Measurements from ENCODE around the gene DPEP3.
"Not testable (repeated sequence)": the region's sequence is repeated elsewhere in the genome, so short reads cannot be mapped to it uniquely, and the experiment has no call there.

Gene DPEP3, protein sequence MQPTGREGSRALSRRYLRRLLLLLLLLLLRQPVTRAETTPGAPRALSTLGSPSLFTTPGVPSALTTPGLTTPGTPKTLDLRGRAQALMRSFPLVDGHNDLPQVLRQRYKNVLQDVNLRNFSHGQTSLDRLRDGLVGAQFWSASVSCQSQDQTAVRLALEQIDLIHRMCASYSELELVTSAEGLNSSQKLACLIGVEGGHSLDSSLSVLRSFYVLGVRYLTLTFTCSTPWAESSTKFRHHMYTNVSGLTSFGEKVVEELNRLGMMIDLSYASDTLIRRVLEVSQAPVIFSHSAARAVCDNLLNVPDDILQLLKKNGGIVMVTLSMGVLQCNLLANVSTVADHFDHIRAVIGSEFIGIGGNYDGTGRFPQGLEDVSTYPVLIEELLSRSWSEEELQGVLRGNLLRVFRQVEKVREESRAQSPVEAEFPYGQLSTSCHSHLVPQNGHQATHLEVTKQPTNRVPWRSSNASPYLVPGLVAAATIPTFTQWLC

DNA sequence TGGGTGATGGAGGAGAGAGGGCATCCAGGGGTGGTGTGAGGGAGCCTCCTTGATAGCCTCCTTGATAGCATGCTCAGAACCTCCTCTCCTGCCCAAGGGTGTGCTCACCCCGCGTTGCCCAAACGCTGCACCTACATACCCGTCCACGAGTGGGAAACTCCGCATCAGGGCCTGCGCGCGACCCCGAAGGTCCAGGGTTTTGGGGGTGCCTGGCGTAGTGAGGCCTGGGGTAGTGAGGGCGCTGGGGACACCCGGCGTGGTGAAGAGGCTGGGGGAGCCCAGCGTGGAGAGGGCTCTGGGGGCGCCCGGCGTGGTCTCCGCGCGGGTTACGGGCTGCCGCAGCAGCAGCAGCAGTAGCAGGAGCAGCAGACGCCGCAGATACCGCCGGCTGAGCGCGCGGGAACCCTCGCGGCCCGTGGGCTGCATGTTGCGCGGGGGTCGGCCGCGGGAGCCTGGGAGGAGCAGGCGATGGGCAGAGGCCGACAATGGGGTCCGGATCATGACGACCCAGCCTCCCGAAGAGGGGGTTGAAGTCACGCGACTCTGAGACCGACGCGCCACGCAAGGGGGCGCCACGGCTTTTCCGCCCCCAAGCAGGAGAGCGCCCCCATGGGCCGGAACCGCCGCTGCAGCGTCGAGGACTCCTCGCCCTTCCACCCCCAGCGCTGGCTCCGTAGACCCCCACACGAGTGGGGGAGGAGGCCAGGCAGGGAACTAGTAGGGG, at the start of gene DPEP3:
Gene DPEP3 (minus strand): TSS at position 545 of the 724 bp plus-strand sequence. CDS start 119 bp downstream, at position 426.
- no peak for DNase-seq

DNA sequence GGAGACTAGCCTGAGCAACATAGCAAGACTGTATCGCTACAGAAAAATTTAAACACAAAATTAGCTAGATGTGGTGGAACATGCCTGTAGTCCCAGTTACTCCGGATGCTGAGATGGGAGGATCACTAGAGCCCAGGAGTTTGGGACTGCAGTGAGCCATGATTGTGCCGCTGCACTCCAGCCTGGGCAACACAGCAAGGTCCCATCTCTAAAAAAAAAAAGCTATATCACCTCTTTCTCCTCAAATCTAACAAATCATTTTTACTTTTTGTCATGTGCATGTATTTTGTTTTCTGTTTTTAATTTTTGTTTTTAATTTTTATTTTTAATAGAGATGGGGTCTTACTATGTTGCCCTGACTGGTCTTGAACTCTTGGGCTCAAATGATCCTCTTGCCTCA, 48.7 kb upstream of the DPEP3 start:
- no peak for DNase-seq

GRCh38 chr16:68022728-68023537, 42.6 kb upstream of the DPEP3 start, which contains the start of the genes DDX28 and DUS2:
Gene DDX28 (minus strand): TSS chr16:68023232. CDS start chr16:68023202, 30 bp downstream.
Gene DUS2 (plus strand): TSS chr16:68023284. CDS start chr16:68038024, 14,740 bp downstream.
- DNase-seq: peak; percentile 94 to 95

DNA sequence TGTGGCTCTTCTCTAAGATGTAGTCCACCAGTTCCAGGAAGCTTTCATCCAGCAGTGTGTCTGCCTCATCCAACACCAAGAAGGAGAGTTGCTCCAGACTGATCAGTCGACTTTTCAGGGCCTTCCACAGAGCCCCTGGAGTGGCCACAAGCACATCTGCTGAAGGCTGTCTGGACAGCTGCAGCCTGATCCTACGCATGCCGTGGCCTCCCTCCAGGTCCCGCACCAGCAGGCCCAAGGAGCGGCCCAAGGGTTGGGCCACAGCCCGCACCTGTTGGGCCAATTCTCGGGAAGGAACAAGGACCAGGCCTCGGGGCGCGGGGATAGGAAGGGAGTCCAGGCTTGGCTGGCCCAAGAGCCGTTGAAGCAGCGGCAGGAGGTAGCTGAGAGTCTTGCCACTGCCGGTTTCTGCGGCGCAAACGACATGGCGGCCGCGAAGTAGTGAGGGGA, 42.0 kb upstream of the DPEP3 start:
- DNase-seq: no peak

- DNase-seq: no peak
These were observed 41.2 kb upstream of the DPEP3 start for GRCh38 chr16:68021490-68021889.

- no peak for DNase-seq
These were observed 38.9 kb upstream of the DPEP3 start for GRCh38 chr16:68019167-68019680.

DNA sequence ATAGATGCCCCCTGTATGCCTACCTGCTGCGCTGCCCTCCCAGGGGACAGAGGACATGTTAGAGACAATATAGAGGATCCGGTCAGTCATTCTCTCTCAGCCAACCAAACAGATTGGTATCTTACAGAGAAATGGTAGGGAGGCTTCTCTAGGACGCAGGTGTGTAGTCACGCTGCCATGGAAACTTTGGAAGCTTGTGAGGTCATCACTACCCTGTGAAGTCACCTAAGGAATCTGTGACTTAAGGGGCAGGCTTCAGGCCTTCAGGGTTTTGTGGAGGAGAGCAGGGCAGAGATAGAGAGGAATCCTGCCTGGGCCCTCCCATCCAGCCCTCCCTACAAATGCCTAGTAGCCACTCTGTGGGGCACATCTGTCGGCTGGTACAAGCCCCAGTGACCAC, 35.4 kb upstream of the DPEP3 start, which contains the start of gene DPEP2NB:
Gene DPEP2NB (minus strand): TSS at position 231 of the 400 bp plus-strand sequence. CDS start 141 bp downstream, at position 90.
- no peak for DNase-seq

- no peak for DNase-seq
These were observed 33.1 kb upstream of the DPEP3 start for GRCh38 chr16:68013440-68013839.

DNA sequence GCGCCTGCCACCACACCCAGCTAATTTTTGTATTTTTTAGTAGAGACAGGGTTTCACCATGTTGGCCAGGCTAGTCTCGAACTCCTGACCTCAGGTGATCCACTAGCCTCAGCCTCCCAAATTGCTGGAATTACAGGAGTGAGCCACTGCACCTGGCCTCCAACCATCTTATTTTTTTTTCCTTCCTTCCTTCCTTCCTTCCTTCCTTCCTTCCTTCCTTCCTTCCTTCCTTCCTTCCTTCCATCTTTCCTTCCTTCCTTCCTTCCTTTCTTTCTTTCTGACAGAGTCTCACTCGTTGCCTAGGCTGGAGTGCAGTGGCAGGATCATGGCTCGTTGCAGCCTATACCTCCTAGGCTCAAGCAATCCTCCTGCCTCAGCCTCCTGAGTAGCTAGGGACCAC, 29.6 kb upstream of the DPEP3 start:
- not testable (repeated sequence) for DNase-seq

GRCh38 chr16:68009157-68009735, 28.9 kb upstream of the DPEP3 start:
- no peak for DNase-seq

DNA sequence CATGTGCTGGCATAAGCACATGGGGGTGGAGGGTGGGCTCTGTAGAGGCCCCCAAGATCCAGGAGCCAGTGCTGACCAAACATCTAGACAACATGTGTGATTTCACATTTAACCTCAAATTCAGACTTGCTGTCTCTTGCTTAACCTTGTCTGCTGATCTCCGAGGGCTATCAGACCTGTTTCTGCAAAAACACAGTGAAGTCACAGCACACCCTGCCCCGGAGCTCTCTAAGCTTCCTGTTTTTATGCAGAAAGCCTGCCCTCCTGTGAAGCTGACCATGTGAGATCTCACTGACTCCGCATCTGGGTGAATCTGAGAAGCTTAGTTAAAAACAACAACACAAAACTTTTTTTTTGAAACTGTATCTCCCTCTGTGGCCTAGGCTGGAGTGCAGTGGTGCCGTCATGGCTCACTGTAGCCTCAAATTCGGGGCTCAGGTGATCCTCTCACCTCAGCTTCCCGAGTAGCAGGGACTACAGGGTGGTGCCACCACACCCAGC, 25.5 kb upstream of the DPEP3 start:
- peak in 1 of 2 experiments; percentile 29 for DNase-seq

GRCh38 chr16:68005211-68005610, 24.9 kb upstream of the DPEP3 start:
- no peak for DNase-seq

GRCh38 chr16:68003031-68003430, 22.7 kb upstream of the DPEP3 start:
- DNase-seq: no peak

DNA sequence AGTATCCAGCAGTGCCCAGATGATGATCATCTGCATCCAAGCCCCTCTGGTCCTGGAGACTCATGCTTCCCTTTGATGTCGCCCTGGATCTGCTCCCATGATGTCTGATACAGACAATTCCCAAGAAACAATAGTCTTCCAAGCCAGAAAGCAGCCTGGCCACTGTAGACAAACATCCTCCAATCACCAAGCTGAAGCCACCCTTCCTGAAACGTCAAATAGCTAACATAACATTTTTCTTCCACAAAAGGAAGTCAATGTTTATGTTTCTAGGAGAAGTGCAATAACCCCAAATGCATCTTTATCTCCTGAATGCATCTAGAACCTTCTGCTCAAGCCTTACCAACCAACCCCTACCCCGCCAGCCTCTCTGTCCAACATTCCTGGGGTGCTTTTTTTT, 20.2 kb upstream of the DPEP3 start:
- DNase-seq: no peak

GRCh38 chr16:67999985-68000384, 19.7 kb upstream of the DPEP3 start:
- no peak for DNase-seq

- peak; percentile 44 to 55 for DNase-seq
These were observed 18.7 kb upstream of the DPEP3 start, which contains the start of gene DPEP2 for GRCh38 chr16:67998779-67999688. Gene DPEP2 (minus strand): TSS chr16:67999484. CDS start chr16:67993212, 6,272 bp downstream.

DNA sequence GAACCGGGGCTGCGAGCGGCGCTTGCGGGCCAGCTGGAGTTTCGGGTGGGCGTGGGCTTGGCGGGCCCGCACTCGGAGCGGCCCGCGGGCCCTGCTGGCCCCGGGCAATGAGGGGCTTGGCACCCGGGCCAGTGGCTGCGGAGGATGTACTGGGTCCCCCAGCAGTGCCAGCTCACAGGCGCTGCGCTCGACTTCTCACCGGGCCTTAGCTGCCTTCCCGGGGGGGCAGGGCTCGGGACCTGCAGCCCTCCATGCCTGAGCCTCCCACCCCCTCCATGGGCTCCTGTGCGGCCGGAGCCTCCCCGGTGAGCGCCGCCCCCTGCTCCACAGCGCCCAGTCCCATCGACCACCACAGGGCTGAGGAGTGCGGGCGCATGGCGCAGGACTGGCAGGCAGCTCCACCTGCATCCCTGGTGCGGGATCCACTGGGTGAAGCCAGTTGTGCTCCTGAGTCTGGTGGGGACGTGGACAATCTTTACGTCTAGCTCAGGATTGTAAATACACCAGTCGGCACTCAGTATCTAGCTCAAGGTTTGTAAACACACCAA, 18.0 kb upstream of the DPEP3 start:
- not testable (repeated sequence) for DNase-seq

DNA sequence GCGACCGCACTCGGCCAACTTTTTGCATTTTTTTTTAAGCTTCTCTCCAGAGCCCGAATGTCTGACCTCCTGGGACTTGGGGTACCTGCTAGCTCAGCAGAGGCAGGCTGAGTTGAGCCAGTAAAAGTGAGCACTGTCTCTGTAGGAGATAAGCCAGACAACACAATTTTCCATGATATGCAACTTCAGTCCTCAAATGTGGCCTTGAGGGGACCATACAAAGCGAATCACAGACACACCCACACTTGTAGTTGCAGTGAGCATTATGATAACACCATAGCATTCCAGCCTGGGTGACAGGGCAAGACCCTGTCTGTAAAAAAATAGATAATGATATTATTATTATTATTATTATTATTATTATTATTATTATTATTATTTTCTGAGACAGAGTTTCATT, 16.4 kb upstream of the DPEP3 start:
- DNase-seq: no peak

- DNase-seq: peak in 1 of 2 experiments; percentile 49
These were observed 15.1 kb upstream of the DPEP3 start for GRCh38 chr16:67995423-67995822.

DNA sequence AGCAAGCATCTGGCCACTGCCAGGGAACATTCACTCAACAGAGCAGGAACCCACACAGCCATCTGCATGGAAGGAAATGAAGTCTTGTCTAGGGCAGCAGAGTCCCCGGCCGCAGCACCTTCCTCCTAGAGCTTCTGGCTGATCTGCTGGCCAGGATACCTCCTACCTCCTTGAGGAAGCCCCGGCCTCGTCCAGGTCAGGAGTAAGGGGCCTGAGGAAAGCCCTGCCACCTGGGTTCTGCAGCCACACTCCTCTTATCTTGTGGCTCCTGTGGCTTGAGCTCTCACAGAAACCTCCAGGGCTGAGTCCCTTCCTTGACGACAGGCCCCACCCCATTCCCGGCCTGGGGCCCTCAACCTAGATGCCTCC, 13.7 kb upstream of the DPEP3 start:
- DNase-seq: peak in 1 of 2 experiments; percentile 31

All from activated CD4-positive, alpha-beta T cell treated with anti-CD3 and anti-CD28 coated beads, Interleukin-2, amount 50 U/mL, for 48 hours (primary cell).